GM19452 (cell line): ENCODE measurements around the gene RSPRY1.

Source experiments
- ATAC-seq: cut with Tn5 transposase; IDR thresholded peaks from one replicate; pipeline ENCODE4 v1.9.1; 2021; ENCODE audit not compliant: unreplicated experiment

Gene RSPRY1

GRCh38 chr16:57185945-57186871 is at the start of gene RSPRY1, which contains the start of gene PSME3IP1:
RSPRY1 (plus strand) TSS chr16:57186329; CDS start chr16:57204659, 18,330 bp downstream.
PSME3IP1 (minus strand) TSS chr16:57186039; CDS start chr16:57173854, 12,185 bp downstream.
- ATAC-seq, result peak; percentile 89

- ATAC-seq, result no peak
Observed at GRCh38 chr16:57137043-57137442, 49.1 kb upstream of the RSPRY1 start.

GRCh38 chr16:57137566-57138273 is 48.4 kb upstream of the RSPRY1 start:
- no peak for ATAC-seq

- no peak for ATAC-seq
Observed at GRCh38 chr16:57138281-57138935, 47.7 kb upstream of the RSPRY1 start.

GRCh38 chr16:57140931-57141668 is 45.0 kb upstream of the RSPRY1 start:
- no peak for ATAC-seq

GRCh38 chr16:57141822-57142631 is 44.1 kb upstream of the RSPRY1 start:
- no peak for ATAC-seq

GRCh38 chr16:57143149-57143921 is 42.8 kb upstream of the RSPRY1 start:
- ATAC-seq, result no peak

- no peak for ATAC-seq
Observed at GRCh38 chr16:57144027-57144426, 42.1 kb upstream of the RSPRY1 start.

GRCh38 chr16:57145046-57146021 is 40.8 kb upstream of the RSPRY1 start:
- no peak for ATAC-seq

- ATAC-seq, result no peak
Observed at GRCh38 chr16:57146040-57146647, 40.0 kb upstream of the RSPRY1 start.

GRCh38 chr16:57146735-57147134 is 39.4 kb upstream of the RSPRY1 start:
- ATAC-seq, result no peak

- ATAC-seq, result no peak
Observed at GRCh38 chr16:57147381-57148221, 38.5 kb upstream of the RSPRY1 start.

- no peak for ATAC-seq
Observed at GRCh38 chr16:57148481-57148880, 37.6 kb upstream of the RSPRY1 start.

GRCh38 chr16:57149391-57149790 is 36.7 kb upstream of the RSPRY1 start:
- ATAC-seq, result no peak

- no peak for ATAC-seq
Observed at GRCh38 chr16:57150682-57151330, 35.3 kb upstream of the RSPRY1 start.

GRCh38 chr16:57151369-57151768 is 34.8 kb upstream of the RSPRY1 start:
- no peak for ATAC-seq
